K562 (cell line): ENCODE measurements around the gene ADGRA1. TPM values are rescaled to one million over a fixed set of nuclear protein-coding genes. Genes with fewer than 3 reads are reported as not detected.
A peak's percentile ranks its signal among the peaks of the same experiment; 100 is the strongest.

Experiments
- CCNT2 ChIP-seq: IDR thresholded peaks from 2 replicates; pipeline ENCODE4 v1.6.1; 2011; ENCODE audit warnings: borderline replicate concordance, low read depth, mild to moderate bottlenecking, moderate library complexity, mixed read lengths, low read length; ENCODE audit not compliant: insufficient read length; ENCODE audit errors: extremely low read depth
- EHMT2 ChIP-seq: fragments of 450-650 bp; IDR thresholded peaks from 2 replicates; pipeline ENCODE4 v1.6.1; 2018; ENCODE audit warnings: antibody characterized with exemption
- MIER1 ChIP-seq: fragments of 450-650 bp; IDR thresholded peaks from 2 replicates; pipeline ENCODE4 v1.6.1; 2016; ENCODE audit warnings: antibody characterized with exemption, mild to moderate bottlenecking, low read depth
- PML ChIP-seq: IDR thresholded peaks from 2 replicates; pipeline ENCODE4 v1.6.1; 2012; ENCODE audit warnings: low read length, inconsistent platforms
- ZNF133 ChIP-seq: fragments of 250-450 bp; sonication (Bioruptor Pico); IDR thresholded peaks from 2 replicates; pipeline ENCODE4 v1.4.0; 2020; ENCODE audit warnings: mild to moderate bottlenecking
- ZNF444 ChIP-seq: fragments of 250-450 bp; sonication (Bioruptor Pico); IDR thresholded peaks from 2 replicates; pipeline ENCODE4 v1.4.0; 2020; ENCODE audit warnings: mild to moderate bottlenecking, moderate library complexity
- polyA plus RNA-seq, 8 experiments: library from polyadenylated mRNA; depleted of rRNA in 4 of 8; stranded (reverse) in 5 of 8; unstranded in 3 of 8; fragments of >200 nt; fragmentation: Nextera tagmentation in 2 of 8; fragmentation: Illumina TruSeq in 1 of 8; extraction: Ambion mirVana in 2 of 8; extraction: Trizol in 1 of 8; gene quantifications; 2 replicates each; pipeline versions ENCODE4 v1.2.1 to v1.2.3, GENCODE V29; 2011 to 2014; ENCODE audit warnings: inconsistent platforms in 1 of 8, missing spikeins in 1 of 8
- total RNA-seq, 7 experiments: library from RNA; depleted of rRNA in 6 of 7; stranded (reverse); fragments of >200 nt in 6 of 7; fragmentation: Illumina TruSeq in 2 of 7; extraction: Trizol in 2 of 7; gene quantifications; 2 replicates each; pipeline versions ENCODE4 v1.2.1 to v1.2.3, GENCODE V29; 2011 to 2021; ENCODE audit warnings: low replicate concordance in 1 of 7
- TF ChIP-seq, protein P1 (sequence below), 2 experiments: fragments of 450-650 bp; IDR thresholded peaks; 2 replicates each; pipeline ENCODE4 v1.6.1; 2016; ENCODE audit warnings: mild to moderate bottlenecking in 2 of 2, borderline replicate concordance in 1 of 2, low read depth in 1 of 2, moderate library complexity in 1 of 2

ADGRA1 gene
- total and polyA plus RNA-seq, 9 of the 15 experiments (the other 6 are each of a cell fraction or from before 2014, with no cell fraction given): not detected

DNA sequence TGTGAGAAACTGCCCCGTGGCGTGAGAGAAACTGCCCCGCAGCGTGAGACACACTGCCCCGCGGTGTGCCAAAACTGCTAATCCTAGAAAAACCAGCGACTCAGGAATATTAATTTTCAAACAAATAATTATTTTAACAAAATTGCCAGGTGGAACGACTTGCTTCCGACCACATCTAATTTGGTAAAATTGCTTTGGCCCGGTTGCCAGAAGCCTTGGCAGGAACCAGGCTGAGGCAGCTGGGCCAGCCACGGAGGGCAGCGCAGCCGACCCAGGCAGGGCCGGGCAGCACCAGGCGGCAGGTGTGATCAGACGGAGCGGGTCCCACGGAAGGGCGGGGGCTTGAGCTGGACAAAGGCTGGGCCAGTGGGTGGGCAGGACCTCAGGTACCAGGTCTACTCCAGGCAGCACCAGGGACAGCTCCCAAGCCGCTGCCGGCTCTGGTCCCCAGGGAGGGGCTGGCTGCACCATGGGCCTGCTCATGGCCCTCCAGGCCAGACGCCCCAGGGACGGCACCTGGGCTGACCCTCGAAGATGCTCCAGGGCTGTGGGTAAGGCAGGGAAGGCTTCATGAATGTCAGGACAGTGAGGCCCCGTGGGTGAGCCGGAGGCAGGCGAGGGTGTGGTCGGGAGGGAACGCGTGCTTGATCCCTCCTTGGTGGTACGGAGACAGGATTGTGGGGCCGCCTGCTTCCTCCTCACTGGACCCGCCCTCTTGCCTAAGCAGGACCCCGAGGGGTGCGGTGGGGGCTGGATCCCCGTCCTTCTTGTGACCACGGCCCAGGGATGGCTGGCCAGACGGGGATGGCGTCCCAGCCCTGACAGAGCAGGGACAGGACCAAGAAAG lies 7.7 kb upstream of the ADGRA1 start (continued):
- TF ChIP-seq, protein P1, sequence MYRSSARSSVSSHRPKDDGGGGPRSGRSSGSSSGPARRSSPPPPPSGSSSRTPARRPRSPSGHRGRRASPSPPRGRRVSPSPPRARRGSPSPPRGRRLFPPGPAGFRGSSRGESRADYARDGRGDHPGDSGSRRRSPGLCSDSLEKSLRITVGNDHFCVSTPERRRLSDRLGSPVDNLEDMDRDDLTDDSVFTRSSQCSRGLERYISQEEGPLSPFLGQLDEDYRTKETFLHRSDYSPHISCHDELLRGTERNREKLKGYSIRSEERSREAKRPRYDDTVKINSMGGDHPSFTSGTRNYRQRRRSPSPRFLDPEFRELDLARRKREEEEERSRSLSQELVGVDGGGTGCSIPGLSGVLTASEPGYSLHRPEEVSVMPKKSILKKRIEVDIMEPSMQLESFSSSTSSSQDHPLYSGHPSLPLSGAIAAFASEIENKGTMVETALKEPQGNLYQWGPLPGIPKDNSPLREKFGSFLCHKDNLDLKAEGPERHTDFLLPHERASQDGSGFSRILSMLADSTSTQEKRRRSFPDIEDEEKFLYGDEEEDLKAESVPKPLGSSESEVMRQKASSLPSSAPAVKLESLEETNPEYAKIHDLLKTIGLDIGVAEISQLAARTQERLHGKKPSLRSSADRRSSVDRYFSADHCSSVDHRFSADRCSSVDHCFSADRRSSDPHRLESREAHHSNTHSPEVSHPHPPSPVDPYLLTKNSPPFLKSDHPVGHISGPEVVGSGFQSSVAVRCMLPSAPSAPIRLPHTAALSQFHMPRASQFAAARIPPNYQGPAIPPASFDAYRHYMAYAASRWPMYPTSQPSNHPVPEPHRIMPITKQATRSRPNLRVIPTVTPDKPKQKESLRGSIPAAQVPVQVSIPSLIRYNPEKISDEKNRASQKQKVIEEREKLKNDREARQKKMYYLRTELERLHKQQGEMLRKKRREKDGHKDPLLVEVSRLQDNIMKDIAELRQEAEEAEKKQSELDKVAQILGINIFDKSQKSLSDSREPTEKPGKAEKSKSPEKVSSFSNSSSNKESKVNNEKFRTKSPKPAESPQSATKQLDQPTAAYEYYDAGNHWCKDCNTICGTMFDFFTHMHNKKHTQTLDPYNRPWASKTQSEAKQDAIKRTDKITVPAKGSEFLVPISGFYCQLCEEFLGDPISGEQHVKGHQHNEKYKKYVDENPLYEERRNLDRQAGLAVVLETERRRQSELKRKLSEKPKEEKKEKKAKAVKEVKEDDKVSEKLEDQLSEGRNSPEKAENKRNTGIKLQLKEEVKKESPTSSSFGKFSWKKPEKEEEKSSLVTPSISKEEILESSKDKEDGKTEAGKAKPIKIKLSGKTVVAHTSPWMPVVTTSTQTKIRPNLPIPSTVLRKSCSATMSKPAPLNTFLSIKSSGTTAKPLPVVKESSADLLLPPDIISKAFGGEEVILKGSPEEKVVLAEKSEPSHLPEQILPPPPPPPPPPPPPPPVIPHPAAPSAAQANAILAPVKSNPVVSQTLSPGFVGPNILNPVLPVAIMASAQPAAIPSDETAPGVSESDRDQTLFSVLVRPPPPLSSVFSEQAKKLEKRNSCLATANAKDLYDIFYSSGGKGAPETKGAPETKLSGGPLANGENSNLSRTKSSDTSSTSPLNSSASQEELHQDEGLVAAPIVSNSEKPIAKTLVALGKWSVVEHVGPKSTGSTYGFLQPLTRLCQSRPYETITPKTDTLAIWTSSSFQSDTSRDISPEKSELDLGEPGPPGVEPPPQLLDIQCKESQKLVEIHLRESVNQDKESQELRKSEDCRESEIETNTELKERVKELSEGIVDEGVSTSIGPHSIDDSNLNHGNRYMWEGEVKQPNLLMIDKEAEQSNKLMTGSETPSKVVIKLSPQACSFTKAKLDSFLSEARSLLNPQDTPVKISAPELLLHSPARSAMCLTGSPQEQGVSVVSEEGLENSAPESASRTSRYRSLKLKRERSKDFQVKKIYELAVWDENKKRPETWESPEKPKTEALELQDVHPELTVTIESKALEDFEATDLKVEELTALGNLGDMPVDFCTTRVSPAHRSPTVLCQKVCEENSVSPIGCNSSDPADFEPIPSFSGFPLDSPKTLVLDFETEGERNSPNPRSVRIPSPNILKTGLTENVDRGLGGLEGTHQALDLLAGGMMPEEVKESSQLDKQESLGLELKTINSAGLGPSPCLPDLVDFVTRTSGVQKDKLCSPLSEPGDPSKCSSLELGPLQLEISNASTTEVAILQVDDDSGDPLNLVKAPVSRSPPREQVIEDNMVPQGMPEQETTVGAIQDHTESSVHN (IDR thresholded peaks at IDR 0.05; ENCODE audit: borderline replicate concordance in 1 of 2, low read depth in 1 of 2): no peak
- TF ChIP-seq ZNF133 (CRISPR knock-in tag): no peak
- no peak for TF ChIP-seq ZNF444 (CRISPR knock-in tag)
- no peak for TF ChIP-seq PML
- TF ChIP-seq MIER1: 0 out of 2 replicates have a peak, but pooled peaks have one; percentile 34
- TF ChIP-seq CCNT2: no peak
- peak; percentile 54; the same call in 1 of the 2 replicates for TF ChIP-seq EHMT2
